Smooth muscle cell of the brain vasculature (primary cell): ENCODE measurements around the gene BOD1L1.
"Not testable (repeated sequence)": the region's sequence is repeated elsewhere in the genome, so short reads cannot be mapped to it uniquely, and the experiment has no call there.

Experiments
- DNase-seq: peaks from one replicate; pipeline ENCODE4 v3.0.0-alpha.2; 2012; ENCODE audit warnings: low read depth, low spot score

BOD1L1 gene

GRCh38 chr4:13560111-13560510 lies 67.4 kb downstream of the BOD1L1 start:
- DNase-seq: not testable (repeated sequence)

- DNase-seq: no peak
These were observed 68.1 kb downstream of the BOD1L1 start for GRCh38 chr4:13559413-13559812.

DNA sequence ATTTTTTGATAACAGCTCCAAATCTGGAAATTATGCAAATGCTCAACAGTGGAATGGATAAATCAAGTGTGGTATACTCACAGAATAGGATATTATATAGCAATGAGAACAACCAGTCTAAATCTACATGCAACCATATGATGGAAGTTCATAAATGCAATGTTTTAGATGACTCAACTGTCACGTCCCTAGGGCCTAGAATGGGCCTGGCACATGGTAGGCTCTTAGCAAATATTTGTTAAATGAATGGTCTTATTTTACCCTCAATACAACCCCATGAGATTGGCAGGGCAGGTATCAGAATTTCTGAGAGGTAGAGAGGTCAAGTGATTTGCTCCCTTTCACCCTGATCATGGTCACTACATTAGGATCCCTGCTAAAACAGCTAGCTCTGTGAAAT lies 68.6 kb downstream of the BOD1L1 start:
- no peak for DNase-seq

DNA sequence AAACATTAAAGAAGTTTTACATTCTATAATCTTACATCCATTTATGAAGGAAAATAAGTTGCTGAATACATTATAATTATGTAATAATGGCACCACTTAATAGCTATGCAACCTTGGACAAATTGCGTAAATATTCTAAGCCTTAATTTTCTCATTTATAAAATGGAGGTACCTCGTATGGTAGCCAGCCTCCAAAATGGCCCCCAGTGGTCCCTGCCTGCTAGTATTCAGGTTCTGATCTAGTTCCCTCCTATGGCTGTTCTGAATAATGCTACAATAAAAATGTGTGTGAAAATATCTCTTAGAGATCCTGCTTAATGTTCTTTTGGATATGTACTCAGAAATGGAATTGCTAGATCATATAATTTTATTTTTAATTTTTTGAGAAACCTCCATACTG lies 72.2 kb downstream of the BOD1L1 start:
- DNase-seq: no peak

DNA sequence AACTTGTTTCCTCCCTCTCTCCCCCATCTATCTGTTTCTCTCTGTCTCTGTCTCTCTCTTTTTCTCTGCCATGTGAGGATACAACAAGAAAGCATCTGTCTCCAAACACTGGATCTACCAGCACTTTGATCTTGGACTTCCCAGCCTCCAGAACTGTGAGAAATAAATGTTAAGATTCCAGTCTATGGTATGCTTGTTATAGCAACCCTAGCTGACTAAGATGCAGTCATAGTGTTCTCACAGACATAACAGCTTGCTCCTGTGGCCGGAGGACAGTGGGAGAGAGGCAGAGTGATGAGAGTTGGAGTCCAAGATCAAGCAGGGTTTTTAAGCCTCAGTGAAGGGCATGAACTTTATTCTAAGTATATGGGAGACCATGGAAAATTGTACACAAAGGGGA lies 74.4 kb downstream of the BOD1L1 start:
- DNase-seq: no peak

GRCh38 chr4:13548984-13549546 lies 78.5 kb downstream of the BOD1L1 start:
- DNase-seq: peak; percentile 31

GRCh38 chr4:13548059-13548983 lies 79.2 kb downstream of the BOD1L1 start:
- no peak for DNase-seq

- DNase-seq: no peak
These were observed 80.0 kb downstream of the BOD1L1 start for GRCh38 chr4:13547485-13548041.

GRCh38 chr4:13546941-13547484 lies 80.5 kb downstream of the BOD1L1 start:
- no peak for DNase-seq

DNA sequence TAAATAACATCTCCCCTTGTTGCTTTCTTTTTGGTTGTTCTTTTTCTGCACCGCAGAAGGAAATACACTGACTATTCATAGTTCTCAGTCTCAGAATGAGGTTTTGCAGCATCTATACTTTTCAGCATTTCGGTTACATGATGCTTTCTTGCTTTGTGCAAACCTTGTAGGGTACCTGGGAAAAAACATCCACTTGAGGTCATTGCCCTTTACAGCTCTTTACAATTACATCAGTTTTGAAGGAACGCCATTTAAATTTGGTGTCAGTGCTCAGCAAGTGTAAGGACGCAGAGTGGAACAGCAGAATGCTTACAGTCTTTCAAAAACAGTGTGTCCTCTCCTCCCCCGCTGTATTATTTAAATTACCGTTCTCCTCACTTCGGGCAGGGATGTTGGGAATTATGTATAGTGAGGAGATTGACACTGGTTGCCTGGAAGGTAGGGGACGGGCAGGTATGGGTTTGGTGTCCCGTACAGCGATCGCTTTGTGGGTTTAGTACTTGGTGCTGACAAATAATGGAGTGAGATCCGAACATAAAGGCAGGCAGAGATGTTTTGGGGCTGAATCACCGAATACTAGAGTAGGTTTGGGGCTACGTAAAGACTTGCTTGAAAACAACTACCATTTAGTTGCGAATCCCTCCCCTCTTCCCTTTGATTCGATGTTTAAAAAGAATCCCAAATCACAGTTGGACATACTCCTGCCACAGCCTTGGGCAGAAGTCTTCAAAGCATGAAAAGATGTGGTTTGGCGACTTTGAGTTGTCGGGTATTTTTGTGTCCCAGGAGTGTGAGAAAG lies 81.2 kb downstream of the BOD1L1 start:
- no peak for DNase-seq

DNA sequence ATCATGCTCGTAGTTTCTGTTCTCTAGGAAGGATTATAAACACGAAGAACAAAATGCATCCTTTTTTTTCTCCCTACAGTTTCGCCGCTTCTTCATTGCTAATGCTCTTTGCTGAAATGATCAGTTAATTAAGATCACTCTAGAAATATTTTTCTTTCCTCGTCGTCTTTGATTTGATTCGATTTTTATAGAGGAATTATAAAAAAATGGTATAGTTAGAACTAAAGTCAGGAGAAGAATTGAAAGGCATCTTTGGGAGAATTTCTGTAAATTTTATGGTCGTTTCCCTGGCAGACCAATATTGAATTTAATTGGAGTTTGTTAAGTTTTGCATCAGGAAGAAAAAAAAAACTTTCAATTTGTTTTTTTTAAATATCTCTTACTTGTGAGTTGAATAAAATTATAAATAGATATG lies 82.1 kb downstream of the BOD1L1 start:
- DNase-seq: no peak

DNA sequence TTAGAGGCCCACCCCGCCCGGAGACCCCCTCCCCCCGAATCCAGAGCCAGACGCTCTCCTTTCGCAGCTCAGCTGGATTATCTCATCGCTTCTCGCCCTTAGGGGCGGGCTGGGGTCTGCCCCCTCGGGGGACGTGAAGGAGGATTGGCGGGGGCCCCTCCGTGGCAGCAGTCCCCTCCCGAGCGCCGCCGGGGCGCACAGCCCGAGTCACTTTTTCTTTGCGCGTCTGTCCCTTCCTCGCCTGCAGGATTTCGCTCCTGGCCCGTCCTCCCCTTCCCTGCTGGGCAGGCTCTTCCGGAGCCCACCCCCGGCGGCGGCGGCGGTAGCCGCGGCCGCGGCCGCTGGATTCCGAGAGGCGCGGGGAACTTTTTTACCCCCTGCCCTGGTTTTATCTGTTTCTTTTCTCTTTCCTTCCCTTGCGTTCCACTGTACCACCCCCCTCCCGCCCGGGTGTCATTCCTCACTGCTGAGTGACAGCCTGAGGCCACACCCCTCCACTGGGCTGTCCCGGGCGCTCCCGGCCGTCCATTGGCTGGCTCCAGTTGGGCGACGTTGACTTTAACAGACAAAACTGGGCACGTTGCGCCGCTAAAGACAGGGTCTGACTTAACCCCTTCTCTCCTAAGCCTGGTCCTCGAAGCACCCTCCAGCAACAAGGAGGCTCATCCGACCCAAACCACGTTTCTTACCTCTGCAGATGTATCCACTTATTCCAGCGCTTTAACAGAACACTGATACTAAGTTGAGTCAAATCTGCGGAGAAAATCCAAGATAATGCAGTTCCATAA lies 82.7 kb downstream of the BOD1L1 start:
- no peak for DNase-seq

DNA sequence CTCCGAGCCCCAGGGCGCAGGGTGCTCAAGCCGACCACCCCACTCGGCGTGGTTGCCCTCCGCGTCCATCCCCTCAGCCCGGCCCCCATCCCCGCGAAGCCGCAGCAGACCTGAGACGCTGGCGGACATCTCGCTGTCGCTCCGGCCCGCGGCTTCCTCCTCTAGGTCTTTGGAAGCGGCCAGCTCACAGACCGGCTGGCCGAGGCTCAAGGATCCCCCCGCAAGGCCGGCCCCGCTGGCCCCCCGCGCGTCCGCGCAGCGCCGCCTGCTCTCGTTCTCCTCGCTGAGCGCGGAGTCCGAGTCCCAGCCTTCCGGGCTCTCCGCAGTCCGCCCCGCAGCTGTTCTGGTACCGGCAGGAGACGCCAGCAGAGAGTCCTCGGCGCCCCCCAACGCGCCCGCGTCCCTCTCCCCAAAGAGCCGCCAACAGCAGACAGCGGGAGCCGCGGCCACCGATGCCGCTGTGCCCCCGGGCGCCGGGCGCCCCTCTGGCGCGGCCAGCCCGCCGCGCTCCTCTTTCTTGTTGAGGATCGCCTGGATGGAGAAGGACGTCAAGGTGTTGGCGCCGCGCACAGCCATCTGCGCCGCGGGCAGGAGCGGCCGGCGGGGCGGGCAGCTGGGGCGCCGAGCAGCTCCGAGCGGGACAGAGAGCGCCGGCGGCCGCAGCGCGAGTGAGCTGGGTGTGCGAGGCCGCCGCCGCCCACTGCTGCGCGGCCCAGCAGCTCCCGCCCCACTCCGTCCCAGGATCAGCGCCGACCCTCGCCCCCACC lies 83.5 kb downstream of the BOD1L1 start, which contains the start of gene NKX3-2:
TSS of gene NKX3-2 (minus strand) at position 670 of the 767 bp plus-strand sequence. CDS start at position 576, 94 bp downstream.
- no peak for DNase-seq

- DNase-seq: no peak
These were observed 84.3 kb downstream of the BOD1L1 start for GRCh38 chr4:13543032-13543838.

- DNase-seq: no peak
These were observed 84.9 kb downstream of the BOD1L1 start for GRCh38 chr4:13542577-13543031.

DNA sequence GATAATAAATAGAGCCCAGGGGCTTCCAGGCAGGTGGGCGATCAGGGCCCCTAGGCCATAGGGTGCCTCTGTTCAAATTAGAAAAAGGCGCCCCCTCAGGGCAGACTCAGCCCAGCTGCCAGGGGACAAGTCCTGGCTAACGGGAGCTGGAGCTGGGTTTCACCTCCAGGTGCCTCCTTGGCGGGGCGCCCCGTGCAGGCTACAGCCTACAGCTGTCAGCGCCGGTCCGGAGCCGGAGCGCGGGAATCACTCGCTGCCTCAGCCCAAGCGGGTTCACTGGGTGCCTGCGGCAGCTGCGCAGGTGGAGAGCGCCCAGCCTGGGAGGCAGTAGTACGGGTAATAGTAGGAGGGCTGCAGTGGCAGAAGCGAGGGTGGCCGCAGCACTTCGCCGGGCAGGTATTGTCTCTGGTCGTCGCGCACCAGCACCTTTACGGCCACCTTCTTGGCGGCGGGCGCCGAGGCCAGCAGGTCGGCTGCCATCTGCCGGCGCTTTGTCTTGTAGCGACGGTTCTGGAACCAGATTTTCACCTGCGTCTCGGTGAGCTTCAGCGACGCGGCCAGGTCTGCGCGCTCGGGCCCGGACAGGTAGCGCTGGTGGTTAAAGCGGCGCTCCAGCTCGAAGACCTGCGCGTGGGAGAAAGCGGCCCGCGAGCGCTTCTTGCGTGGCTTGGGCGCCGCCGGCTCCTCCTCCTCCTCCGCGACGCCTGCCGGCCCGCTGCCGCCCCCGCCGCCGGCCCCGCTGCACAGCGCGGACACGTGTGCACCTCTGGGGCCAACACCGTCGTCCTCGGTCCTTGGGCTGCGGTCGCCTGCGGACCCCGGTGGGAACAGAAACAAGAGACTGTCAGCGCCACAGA lies 85.6 kb downstream of the BOD1L1 start:
- no peak for DNase-seq

DNA sequence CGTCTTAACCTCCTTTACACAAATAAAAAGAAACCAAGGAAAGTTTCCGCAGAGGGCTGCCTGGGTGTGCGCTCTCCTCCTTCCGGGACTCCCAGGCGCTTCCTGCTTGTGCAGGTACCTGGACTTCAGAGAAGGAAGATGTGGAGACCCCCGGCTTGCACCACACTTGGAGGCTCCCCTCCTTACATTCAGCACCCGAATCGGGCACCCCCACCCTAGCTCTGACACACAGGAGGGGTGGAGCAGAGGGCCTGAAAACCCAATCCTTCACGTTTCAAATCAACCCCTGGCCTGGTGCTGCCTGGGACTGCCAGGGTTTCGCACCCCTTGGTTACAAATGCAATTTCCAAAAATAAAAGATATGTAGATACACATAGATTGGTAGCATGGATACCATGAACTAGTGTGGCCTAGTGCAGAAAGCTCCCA lies 86.3 kb downstream of the BOD1L1 start:
- no peak for DNase-seq
